GM21529 (cell line): ENCODE data around the gene PIAS1.

Experiments used
- ATAC-seq: cut with Tn5 transposase; IDR thresholded peaks from one replicate; pipeline ENCODE4 v1.9.1; 2021; ENCODE audit not compliant: unreplicated experiment

PIAS1 gene

GRCh38 chr15:68062214-68062613, 8.1 kb downstream of the PIAS1 start:
- no peak for ATAC-seq

GRCh38 chr15:68062946-68063465, 8.9 kb downstream of the PIAS1 start:
- ATAC-seq: no peak

- no peak for ATAC-seq
Observed at GRCh38 chr15:68063606-68064005, 9.5 kb downstream of the PIAS1 start.

- no peak for ATAC-seq
Observed at GRCh38 chr15:68073576-68074288, 19.6 kb downstream of the PIAS1 start.

- no peak for ATAC-seq
Observed at GRCh38 chr15:68075764-68076385, 21.8 kb downstream of the PIAS1 start.

GRCh38 chr15:68078365-68078764, 24.2 kb downstream of the PIAS1 start:
- no peak for ATAC-seq

- ATAC-seq: no peak
Observed at GRCh38 chr15:68080334-68080733, 26.2 kb downstream of the PIAS1 start.

GRCh38 chr15:68080783-68081182, 26.7 kb downstream of the PIAS1 start:
- ATAC-seq: no peak

- no peak for ATAC-seq
Observed at GRCh38 chr15:68081869-68082505, 27.9 kb downstream of the PIAS1 start.

- no peak for ATAC-seq
Observed at GRCh38 chr15:68082735-68083134, 28.6 kb downstream of the PIAS1 start.

GRCh38 chr15:68083463-68083862, 29.3 kb downstream of the PIAS1 start:
- no peak for ATAC-seq

- no peak for ATAC-seq
Observed at GRCh38 chr15:68085052-68085451, 30.9 kb downstream of the PIAS1 start.

GRCh38 chr15:68091743-68092142, 37.6 kb downstream of the PIAS1 start:
- no peak for ATAC-seq

- ATAC-seq: no peak
Observed at GRCh38 chr15:68096099-68096498, 42.0 kb downstream of the PIAS1 start.

- ATAC-seq: no peak
Observed at GRCh38 chr15:68097029-68097428, 42.9 kb downstream of the PIAS1 start.

- no peak for ATAC-seq
Observed at GRCh38 chr15:68098465-68098864, 44.4 kb downstream of the PIAS1 start.

GRCh38 chr15:68100194-68100593, 46.1 kb downstream of the PIAS1 start:
- ATAC-seq: no peak

GRCh38 chr15:68103603-68104002, 49.5 kb downstream of the PIAS1 start:
- no peak for ATAC-seq

GRCh38 chr15:68106656-68107055, 52.5 kb downstream of the PIAS1 start:
- no peak for ATAC-seq

GRCh38 chr15:68107142-68107541, 53.0 kb downstream of the PIAS1 start:
- no peak for ATAC-seq

- ATAC-seq: no peak
Observed at GRCh38 chr15:68112706-68113105, 58.6 kb downstream of the PIAS1 start.

- ATAC-seq: no peak
Observed at GRCh38 chr15:68113273-68113672, 59.2 kb downstream of the PIAS1 start.
